Astrocyte of the spinal cord (primary cell): ENCODE data around the gene SUPT3H.

Experiments
- DNase-seq: peaks from one replicate; pipeline ENCODE4 v3.0.0; 2011; ENCODE audit warnings: low read depth, low spot score
- H3K4me3 ChIP-seq: 2 replicates; pipeline ENCODE4 v1.5.1; 2011; ENCODE audit warnings: low read depth, mild to moderate bottlenecking, low read length, moderate library complexity
- in situ Hi-C: cut with HindIII; loops from 2 replicates; pipeline ENCODE4 v1.10.0; 2017; ENCODE audit warnings: low sequenced_read_pairs
- TF ChIP-seq, protein P1 (sequence below): IDR thresholded peaks from 2 replicates; pipeline ENCODE4 v1.5.1; 2012; ENCODE audit warnings: low read depth, mild to moderate bottlenecking, low read length, inconsistent platforms

SUPT3H gene

DNA sequence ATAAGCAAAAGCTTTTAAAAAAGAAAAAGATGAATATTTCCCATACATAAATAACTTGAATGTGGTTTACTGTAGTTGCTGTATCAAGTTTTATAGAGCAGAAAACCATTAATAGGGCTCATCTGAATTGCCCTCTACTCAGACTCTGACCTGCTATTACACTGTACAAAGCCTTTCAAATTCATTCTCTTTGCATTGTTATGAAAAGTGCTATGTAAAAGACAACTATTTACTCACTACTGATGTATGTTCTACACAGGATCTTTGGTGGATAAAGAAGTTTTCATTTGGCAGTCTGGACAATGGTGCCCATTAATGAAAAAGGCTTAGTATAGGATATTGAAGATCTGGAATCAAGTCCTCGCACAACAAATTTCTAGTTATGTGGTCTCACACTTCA is 248.7 kb downstream of the SUPT3H start:
- in situ Hi-C loops: no loop called here
- H3K4me3 ChIP-seq: no peak overlapping the region
- DNase-seq: no peak
- TF ChIP-seq, protein P1, sequence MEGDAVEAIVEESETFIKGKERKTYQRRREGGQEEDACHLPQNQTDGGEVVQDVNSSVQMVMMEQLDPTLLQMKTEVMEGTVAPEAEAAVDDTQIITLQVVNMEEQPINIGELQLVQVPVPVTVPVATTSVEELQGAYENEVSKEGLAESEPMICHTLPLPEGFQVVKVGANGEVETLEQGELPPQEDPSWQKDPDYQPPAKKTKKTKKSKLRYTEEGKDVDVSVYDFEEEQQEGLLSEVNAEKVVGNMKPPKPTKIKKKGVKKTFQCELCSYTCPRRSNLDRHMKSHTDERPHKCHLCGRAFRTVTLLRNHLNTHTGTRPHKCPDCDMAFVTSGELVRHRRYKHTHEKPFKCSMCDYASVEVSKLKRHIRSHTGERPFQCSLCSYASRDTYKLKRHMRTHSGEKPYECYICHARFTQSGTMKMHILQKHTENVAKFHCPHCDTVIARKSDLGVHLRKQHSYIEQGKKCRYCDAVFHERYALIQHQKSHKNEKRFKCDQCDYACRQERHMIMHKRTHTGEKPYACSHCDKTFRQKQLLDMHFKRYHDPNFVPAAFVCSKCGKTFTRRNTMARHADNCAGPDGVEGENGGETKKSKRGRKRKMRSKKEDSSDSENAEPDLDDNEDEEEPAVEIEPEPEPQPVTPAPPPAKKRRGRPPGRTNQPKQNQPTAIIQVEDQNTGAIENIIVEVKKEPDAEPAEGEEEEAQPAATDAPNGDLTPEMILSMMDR: no peak

DNA sequence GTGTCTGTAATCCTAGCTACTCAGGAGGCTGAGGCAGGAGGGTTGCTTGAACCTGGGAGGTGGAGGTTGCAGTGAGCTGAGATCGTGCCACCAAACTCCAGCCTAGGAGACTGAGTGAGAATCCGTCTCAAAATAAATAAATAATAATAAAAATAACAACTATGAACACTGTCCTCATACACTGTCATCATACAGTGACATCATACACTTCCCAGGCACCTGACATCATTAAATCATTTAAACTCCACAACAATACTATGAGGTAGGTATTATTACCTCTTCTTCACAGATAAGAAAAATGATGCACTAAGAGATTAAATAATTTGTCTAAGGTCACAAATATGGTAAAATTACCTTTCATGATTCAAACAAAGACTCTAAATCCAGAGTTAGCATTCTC is 250.5 kb downstream of the SUPT3H start:
- H3K4me3 ChIP-seq: no peak overlapping the region
- no peak for DNase-seq
- TF ChIP-seq, protein P1: no peak
- in situ Hi-C loops: no loop called here

DNA sequence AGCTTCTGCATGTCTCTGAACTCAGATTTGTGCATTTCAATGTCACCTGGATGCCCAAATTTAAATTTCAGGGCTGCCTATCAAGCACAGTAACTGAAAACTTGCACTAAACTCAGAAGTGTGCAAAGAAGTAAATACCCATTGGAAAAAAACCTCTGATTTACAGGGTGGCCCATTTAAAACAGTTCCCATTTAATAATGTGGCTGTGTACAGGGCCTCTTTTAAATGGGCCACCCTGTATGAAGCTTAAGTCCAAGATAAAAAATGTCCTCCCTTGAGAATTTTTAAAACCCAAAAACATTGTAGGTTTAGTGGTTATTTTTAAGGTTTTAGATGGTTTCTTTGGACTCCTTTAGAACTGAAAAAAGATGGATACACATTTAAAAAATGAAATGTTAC is 251.7 kb downstream of the SUPT3H start:
- no peak overlapping the region for H3K4me3 ChIP-seq
- TF ChIP-seq, protein P1: no peak
- no peak for DNase-seq
- in situ Hi-C loops: no loop called here

GRCh38 chr6:45123023-45123422 is 254.7 kb downstream of the SUPT3H start:
- in situ Hi-C loops: no loop called here
- TF ChIP-seq, protein P1: no peak
- no peak overlapping the region for H3K4me3 ChIP-seq
- DNase-seq: no peak

DNA sequence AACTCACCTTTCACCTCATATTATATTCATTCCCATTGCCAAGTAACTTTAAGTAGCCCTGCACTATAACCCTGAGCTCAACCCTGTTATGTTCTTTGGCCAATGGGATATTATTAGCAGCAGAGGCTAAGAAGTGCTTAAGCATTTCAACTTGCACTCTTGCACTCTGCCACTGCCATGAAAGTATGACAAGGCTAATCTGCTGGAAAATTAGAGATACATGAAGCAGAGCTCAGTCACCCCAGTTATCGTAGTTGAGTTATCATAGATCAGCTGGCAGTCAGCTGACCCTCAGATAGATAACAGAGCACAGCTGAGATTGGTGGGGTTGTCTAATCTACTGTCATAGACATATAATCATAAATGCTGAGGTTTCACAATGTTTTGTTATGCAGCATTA is 259.0 kb downstream of the SUPT3H start:
- in situ Hi-C loops: no loop called here
- TF ChIP-seq, protein P1: no peak
- H3K4me3 ChIP-seq: no peak overlapping the region
- no peak for DNase-seq

DNA sequence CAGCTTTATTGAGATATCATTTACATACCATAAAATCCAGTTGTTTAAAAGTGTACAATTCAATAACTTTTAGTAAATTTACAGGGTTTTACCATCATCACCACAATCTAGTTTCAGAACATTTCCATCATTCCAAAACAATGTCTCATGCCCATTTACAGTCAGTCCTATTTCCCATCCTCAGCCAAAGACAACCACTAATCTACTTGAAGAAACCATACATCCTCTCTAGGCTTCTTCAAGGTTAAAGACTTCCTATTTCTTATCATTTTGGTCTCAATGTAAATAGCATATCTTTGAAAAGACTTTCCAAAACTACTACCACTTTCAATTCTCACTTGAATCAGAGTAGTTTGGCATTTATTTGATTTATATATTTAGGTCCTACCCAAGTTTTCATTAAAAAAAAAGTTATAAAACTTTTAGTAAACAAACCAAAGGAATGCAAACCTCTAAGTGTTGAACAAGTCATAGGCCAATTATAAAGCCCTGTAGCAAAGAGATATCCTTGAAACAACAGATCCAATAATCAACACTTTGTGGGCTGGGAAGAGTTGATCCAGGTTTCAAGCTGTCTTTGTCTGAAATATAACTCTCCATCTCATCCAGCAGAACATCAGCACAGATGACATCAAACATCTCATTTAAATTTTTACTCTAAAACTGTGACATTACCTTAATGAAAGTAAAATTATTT is 260.9 kb downstream of the SUPT3H start:
- in situ Hi-C loops: no loop called here
- peak; percentile 85 for DNase-seq
- H3K4me3 ChIP-seq: no peak overlapping the region
- TF ChIP-seq, protein P1: no peak
